HuH-7 (cell line): ENCODE data around the gene KDM1B.
"Not testable (repeated sequence)": the region's sequence is repeated elsewhere in the genome, so short reads cannot be mapped to it uniquely, and the experiment has no call there.

ENCODE experiments used
- DNase-seq: peaks from one replicate; pipeline ENCODE4 v3.0.0; 2011; ENCODE audit warnings: low spot score

KDM1B gene

DNA sequence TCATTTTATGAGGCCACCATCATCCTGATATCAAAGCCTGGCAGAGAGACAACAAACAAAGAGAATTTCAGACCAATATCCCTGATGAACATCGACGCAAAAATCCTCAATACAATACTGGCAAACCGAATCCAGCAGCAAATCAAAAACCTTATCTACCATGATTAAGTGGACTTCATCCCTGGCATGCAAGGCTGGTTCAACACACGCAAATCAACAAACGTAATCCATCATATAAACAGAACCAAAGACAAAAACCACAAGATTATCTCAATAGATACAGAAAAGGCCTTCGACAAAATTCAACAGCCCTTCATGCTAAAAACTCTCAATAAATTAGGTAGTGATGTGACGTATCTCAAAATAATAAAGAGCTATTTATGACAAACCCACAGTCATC lies 76.6 kb downstream of the KDM1B start:
- not testable (repeated sequence) for DNase-seq

DNA sequence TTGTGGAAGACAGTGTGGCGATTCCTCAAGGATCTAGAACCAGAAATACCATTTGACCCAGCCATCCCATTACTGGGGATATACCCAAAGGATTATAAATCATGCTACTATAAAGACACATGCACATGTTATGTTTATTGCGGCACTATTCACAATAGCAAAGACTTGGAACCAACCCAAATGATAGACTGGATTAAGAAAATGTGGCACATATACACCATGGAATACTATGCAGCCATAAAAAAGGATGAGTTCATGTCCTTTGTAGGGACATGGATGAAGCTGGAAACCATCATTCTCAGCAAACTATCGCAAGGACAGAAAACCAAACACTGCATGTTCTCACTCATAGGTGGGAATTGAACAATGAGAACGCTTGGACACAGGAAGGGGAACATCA lies 78.5 kb downstream of the KDM1B start:
- DNase-seq = not testable (repeated sequence)

DNA sequence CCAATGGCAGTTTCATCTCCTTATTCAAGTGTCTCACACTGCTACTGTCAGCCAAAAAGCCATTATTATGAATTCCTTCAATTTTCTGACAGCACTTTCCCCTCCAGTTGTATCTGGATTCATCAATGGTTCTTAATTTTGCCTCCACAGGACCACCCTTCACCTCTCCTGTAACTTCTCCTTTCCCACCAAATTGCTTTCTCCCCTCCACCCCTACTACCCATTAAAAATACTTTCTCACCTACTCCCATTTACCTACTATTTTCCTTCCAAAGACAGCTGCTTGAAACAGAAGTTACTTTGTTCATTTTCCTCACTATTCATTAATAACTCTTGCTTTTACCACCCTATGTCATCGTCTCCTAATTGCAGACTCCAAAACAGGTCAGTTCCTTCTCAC lies 79.3 kb downstream of the KDM1B start:
- DNase-seq = no peak

DNA sequence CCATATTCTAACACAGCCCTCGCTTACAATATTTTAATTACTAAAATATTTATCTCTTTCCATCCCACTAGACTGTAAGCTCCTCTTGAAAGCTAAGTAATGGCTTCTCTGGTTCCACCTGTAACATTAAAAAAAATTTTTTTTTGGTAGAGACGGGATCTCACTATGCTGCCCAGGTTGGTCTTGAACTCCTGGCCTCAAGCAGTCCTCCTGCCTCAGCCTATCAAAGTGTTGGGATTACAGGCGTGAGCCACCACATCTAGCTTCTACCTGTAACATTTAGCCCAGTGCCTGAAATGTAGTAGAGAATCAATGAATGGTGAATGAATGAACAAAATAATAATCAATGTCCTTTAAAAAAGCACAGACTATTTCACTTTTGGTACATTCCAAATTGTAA lies 80.3 kb downstream of the KDM1B start:
- no peak for DNase-seq

GRCh38 chr6:18237167-18237566 lies 81.9 kb downstream of the KDM1B start:
- no peak for DNase-seq

GRCh38 chr6:18240230-18240629 lies 85.0 kb downstream of the KDM1B start:
- no peak for DNase-seq

DNA sequence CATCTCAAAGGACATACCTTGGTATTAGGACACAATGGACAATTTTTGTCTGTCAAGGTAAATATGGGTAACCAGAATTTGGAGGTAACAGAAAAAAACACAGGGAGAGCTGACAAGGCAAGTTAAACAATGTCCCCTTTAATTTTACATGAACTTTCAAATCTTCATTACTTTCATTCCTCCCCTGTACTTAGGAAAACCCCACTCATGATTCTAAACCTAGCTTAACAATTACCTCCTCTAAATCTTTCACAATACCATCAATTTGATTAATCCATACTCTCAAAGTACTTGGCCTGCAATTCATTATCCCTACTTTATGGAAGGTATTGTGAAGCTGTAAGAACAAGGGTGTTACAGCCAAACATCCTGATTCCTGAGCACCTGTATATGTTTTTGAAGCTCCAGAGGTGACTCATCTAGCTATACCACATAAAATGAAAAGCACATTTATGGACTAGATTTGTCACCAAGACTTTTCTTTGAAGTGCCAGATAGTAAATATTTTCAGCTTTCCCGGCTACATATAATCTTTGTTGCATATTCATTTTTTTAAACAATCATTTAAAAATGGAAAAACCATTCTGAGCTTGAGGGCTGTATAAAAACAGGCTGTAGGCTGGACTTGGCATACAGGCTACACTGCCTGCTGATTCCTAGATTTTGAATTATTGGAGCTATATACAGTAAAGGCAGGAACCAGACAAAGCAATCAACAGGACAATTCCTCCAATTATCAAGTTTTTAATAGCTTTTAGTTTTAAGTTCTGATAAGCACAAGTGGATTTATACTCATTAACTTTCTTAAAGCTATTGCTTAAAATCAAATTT lies 86.2 kb downstream of the KDM1B start:
- no peak for DNase-seq

- no peak for DNase-seq
Observed at GRCh38 chr6:18242062-18242851, 87.0 kb downstream of the KDM1B start.

GRCh38 chr6:18243302-18243893 lies 88.2 kb downstream of the KDM1B start:
- DNase-seq = no peak

DNA sequence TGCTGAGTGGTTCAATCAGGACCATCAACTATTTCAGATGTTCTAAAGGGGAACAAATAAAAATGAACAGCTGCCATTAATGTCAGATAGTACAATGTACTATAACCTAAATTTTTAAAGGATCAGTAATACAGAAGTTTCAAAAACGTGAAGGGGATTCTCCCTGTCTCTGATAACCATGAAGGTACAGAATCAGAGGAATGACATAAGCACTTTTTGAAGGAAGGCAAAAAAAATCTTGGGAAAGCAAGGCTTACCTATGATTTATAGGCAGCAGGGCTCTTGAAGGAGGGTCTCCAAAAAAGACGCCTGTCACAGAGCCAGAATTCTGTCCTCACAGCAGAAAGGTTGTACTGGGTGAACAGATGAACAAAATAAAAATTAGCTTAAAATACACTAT lies 89.0 kb downstream of the KDM1B start:
- DNase-seq = no peak

- no peak for DNase-seq
Observed at GRCh38 chr6:18245079-18245478, 89.9 kb downstream of the KDM1B start.

DNA sequence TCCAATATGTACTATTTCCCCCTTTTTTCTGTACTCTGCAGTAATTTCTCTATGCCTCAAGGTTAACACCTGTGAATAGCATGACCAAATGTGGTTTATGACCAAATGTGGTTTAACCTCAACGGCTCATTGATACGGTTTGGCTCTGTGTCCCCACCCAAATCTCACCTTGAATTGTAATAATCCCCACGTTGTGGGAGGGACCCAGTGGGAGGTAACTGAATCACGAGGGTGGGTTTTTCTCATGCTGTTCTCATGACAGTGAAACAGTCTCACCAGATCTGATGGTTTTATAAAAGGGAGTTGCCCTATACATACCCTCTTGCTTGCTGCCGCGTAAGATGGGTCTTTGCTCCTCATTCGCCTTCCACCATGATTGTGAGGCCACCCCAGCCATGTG lies 90.4 kb downstream of the KDM1B start:
- DNase-seq = no peak

DNA sequence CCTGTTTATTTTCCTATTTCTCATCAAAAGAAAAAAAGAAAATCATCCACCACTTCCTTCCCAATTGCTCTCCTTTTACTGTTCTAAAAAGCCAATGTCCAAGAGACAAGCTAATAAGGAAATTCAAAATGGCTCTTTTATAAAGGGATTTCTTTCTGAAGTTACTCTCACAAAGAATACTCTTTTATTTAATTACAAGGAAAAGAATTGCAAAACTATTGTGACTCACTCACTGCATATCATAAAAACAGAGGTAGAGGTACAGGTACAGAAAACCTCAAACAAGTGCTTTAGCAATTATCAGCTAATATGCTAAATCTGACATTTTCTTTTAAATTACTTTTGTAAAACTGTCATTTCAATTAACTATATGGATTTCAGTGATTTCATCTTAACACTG lies 91.0 kb downstream of the KDM1B start:
- no peak for DNase-seq

DNA sequence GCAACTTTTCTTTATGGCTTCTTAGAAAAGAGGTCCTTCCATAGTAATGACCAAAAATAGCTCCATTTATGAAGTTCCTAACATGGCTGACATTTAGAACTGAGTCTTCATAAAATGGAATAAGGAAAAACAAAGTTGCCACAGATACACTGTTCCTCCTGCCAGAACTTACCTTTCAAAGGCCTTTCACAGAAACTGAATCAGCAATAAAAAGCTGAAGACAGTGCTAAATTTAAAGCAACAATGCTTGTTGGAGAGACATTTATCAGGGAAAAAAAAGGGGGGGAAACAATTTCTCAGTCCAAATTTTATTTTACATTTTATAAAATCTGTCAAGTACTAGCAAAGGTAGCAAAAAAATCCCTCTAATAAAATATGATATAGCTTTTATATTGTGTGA lies 91.8 kb downstream of the KDM1B start:
- DNase-seq = no peak

GRCh38 chr6:18248698-18249097 lies 93.5 kb downstream of the KDM1B start:
- DNase-seq = no peak

DNA sequence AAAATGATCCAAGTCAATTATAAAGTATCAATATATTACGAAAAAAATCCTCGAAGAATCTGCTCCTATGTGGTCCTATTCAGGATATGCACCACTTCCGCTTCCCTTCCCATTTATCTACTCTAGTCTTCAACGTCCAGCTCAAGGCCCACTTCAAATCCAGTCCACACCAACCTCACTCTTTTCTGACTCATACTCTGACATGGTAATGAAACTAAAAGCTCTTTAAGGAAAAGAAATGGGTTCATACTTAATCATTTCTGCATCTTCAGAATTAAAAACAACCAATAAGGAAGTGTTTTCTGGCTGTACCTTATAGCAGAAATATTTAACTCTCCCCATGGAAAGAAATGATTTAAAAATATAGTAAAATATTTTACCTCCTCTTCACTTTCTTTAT lies 94.0 kb downstream of the KDM1B start:
- no peak for DNase-seq

- DNase-seq = no peak
Observed at GRCh38 chr6:18253635-18254034, 98.4 kb downstream of the KDM1B start.

- DNase-seq = no peak
Observed at GRCh38 chr6:18254793-18255192, 99.6 kb downstream of the KDM1B start.

DNA sequence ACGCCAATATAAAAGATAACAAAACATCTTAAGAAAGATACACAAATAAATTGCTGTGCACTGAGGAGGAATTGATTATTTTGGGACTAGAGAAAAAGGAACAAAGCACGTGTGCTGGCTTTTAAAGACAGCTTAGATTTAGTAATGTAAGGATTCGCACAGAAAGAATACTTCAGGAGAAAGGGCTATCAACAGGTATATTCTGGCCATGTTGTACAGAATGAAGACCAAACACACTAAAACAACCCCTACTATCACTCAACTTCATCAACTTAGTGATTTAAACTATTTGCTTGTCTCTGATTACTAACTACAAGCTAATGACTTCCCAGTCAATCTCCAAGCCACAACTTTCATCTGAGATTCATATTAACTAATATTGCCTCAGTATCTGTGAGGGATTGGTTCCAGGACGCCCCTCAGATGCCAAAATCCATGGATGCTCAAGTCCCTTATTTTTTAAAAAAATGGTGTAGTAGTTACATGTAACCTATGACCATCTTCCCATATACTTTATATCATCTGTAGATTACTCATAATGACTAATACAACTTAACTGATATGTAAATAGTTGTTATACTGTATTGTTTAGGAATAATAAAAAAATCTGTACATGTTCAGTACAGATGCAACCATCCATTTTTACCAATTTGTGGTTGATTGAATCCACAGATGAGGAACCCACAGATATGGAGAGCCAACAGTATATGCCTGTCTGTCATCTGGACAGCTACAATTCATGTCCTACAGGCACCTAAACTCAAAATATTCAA lies 104.6 kb downstream of the KDM1B start:
- DNase-seq = no peak

GRCh38 chr6:18260448-18261106 lies 105.4 kb downstream of the KDM1B start:
- no peak for DNase-seq

DNA sequence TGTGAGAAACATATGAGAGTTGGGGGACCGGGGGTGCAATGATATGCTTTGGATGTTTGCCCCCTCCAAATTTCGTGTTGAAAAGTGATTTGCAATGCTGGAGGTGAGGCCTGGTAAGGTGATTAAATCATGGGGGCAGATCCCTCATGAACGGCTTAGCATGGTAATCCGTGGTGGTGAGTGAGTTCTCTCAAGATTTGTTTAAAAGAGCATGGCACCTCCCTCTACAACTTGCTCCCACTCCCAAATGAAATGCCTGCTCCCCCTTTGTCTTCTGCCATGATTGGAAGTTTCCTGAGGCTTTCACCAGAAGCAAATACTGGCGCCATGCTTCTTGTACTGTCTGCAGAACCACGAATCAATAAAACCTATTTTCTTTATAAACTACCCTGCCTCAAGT lies 106.7 kb downstream of the KDM1B start:
- no peak for DNase-seq
